Measurements from ENCODE around the gene NOTCH4.
"Not testable (repeated sequence)": the region's sequence is repeated elsewhere in the genome, so short reads cannot be mapped to it uniquely, and the experiment has no call there.

Gene NOTCH4

GRCh38 chr6:32195902-32196681 lies 27.8 kb downstream of the NOTCH4 start:
- Histone ChIP-seq H3K9me3 (ENCODE audit: severe bottlenecking) (no peaks in the 10 kb centered on the region), H3K4me1 (ENCODE audit: insufficient read depth, poor library complexity, severe bottlenecking) (peaks cover 7% of the 10 kb centered on the region), H3K36me3 (ENCODE audit: low read depth) (no peaks in the 10 kb centered on the region), H3K27me3 (ENCODE audit: insufficient read depth, poor library complexity, severe bottlenecking) (no peaks in the 10 kb centered on the region), H3K27ac (ENCODE audit: poor library complexity, severe bottlenecking) (peak overlapping the region; percentile 78), H3K4me3 (ENCODE audit: severe bottlenecking) (peak overlapping the region; percentile 50)
- TF ChIP-seq CTCF (IDR thresholded peaks at IDR 0.05; ENCODE audit: poor library complexity, severe bottlenecking), result no peak
- DNase-seq (ENCODE audit: low spot score) (peak; percentile 84), ATAC-seq (ENCODE audit: low read depth) (no peak; the same call in 2 of the 3 replicates)

- no peak for TF ChIP-seq CTCF (IDR thresholded peaks at IDR 0.05; ENCODE audit: poor library complexity, severe bottlenecking)
- Histone ChIP-seq H3K9me3 (ENCODE audit: severe bottlenecking) (no peaks in the 10 kb centered on the region), H3K4me1 (ENCODE audit: insufficient read depth, poor library complexity, severe bottlenecking) (peaks cover 7% of the 10 kb centered on the region), H3K27me3 (ENCODE audit: insufficient read depth, poor library complexity, severe bottlenecking) (no peaks in the 10 kb centered on the region), H3K27ac (ENCODE audit: poor library complexity, severe bottlenecking) (peak overlapping the region; percentile 78), H3K36me3 (ENCODE audit: low read depth) (no peaks in the 10 kb centered on the region), H3K4me3 (ENCODE audit: severe bottlenecking) (peak overlapping the region; percentile 50)
- DNase-seq (ENCODE audit: low spot score), result peak; percentile 100
- ATAC-seq (ENCODE audit: low read depth), result no peak; the same call in 2 of the 3 replicates
Observed at GRCh38 chr6:32195652-32195901, 28.3 kb downstream of the NOTCH4 start.

- DNase-seq (ENCODE audit: low spot score), result no peak
- no peaks in the 10 kb centered on the region for H3K27me3 ChIP-seq (ENCODE audit: insufficient read depth, poor library complexity, severe bottlenecking)
- H3K9me3 ChIP-seq (ENCODE audit: severe bottlenecking), result no peaks in the 10 kb centered on the region
- H3K4me1 ChIP-seq (ENCODE audit: insufficient read depth, poor library complexity, severe bottlenecking), result peaks cover 7% of the 10 kb centered on the region
- peak overlapping the region; percentile 29 for H3K4me3 ChIP-seq (ENCODE audit: severe bottlenecking)
- ATAC-seq (ENCODE audit: low read depth), result peak; percentile 92; the same call in 2 of the 3 replicates
- no peaks in the 10 kb centered on the region for H3K36me3 ChIP-seq (ENCODE audit: low read depth)
- H3K27ac ChIP-seq (ENCODE audit: poor library complexity, severe bottlenecking), result peak overlapping the region; percentile 78
- peak; percentile 51 for TF ChIP-seq CTCF (IDR thresholded peaks at IDR 0.05; ENCODE audit: poor library complexity, severe bottlenecking)
Observed at GRCh38 chr6:32194825-32195651, 28.8 kb downstream of the NOTCH4 start.

GRCh38 chr6:32194388-32194787 lies 29.5 kb downstream of the NOTCH4 start:
- H3K4me1 ChIP-seq (ENCODE audit: insufficient read depth, poor library complexity, severe bottlenecking), result peaks cover 7% of the 10 kb centered on the region
- no peak for ATAC-seq (ENCODE audit: low read depth)
- no peaks in the 10 kb centered on the region for H3K36me3 ChIP-seq (ENCODE audit: low read depth)
- H3K9me3 ChIP-seq (ENCODE audit: severe bottlenecking), result no peaks in the 10 kb centered on the region
- TF ChIP-seq CTCF (IDR thresholded peaks at IDR 0.05; ENCODE audit: poor library complexity, severe bottlenecking), result no peak
- H3K27ac ChIP-seq (ENCODE audit: poor library complexity, severe bottlenecking), result peak overlapping the region; percentile 78
- no peak overlapping the region for H3K4me3 ChIP-seq (ENCODE audit: severe bottlenecking)
- DNase-seq (ENCODE audit: low spot score), result no peak
- no peaks in the 10 kb centered on the region for H3K27me3 ChIP-seq (ENCODE audit: insufficient read depth, poor library complexity, severe bottlenecking)

DNA sequence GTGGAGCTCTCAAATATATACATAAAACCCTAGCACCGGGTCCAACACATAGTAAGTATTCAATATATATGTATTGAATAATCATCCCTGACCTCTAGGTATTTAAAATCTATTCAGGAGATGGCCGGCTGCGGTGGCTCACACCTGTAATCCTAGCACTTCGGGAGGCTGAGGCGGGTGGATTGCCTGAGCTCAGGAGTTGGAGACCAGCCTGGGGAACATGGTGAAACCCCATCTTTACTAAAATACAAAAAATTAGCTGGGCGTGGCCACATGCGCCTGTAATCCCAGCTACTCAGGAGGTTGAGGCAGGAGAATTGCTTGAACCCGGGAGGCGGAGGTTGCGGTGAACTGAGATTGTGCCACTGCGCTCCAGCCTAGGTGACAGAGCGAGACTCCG lies 30.8 kb downstream of the NOTCH4 start:
- not testable (repeated sequence) for DNase-seq (ENCODE audit: low spot score); H3K4me3 ChIP-seq (ENCODE audit: severe bottlenecking); ATAC-seq (ENCODE audit: low read depth); H3K9me3 ChIP-seq (ENCODE audit: severe bottlenecking); H3K36me3 ChIP-seq (ENCODE audit: low read depth); H3K27me3 ChIP-seq (ENCODE audit: insufficient read depth, poor library complexity, severe bottlenecking)
- peak overlapping the region; percentile 81 for H3K27ac ChIP-seq (ENCODE audit: poor library complexity, severe bottlenecking)
- H3K4me1 ChIP-seq (ENCODE audit: insufficient read depth, poor library complexity, severe bottlenecking), result peaks cover 11% of the 10 kb centered on the region

All from RWPE2 (cell line).